HUES6 (cell line): ENCODE data around the gene CKAP5.

ENCODE experiments used
- H3K27ac ChIP-seq: 2 replicates; pipeline ENCODE4 v1.7.0; 2013; ENCODE audit warnings: low read depth, mild to moderate bottlenecking, low read length, inconsistent platforms
- H3K27me3 ChIP-seq: 2 replicates; pipeline ENCODE4 v1.6.1; 2013; ENCODE audit warnings: low read length; ENCODE audit not compliant: control insufficient read depth, insufficient read depth
- H3K36me3 ChIP-seq: 2 replicates; pipeline ENCODE4 v1.6.1; 2013; ENCODE audit warnings: low read length; ENCODE audit not compliant: control insufficient read depth, insufficient read depth
- H3K4me1 ChIP-seq: 2 replicates; pipeline ENCODE4 v1.6.1; 2013; ENCODE audit warnings: low read length; ENCODE audit not compliant: control insufficient read depth, insufficient read depth
- H3K4me3 ChIP-seq: 2 replicates; pipeline ENCODE4 v1.5.1; 2013; ENCODE audit warnings: low read depth, low read length
- H3K9ac ChIP-seq: one replicate; pipeline ENCODE4 v1.6.1; 2013; ENCODE audit warnings: mild to moderate bottlenecking, low read length
- H3K9me3 ChIP-seq: 2 replicates; pipeline ENCODE4 v1.6.1; 2013; ENCODE audit warnings: low read depth, low read length; ENCODE audit not compliant: control insufficient read depth, insufficient read depth

The CKAP5 gene

GRCh38 chr11:46727952-46728658 is 118.0 kb downstream of the CKAP5 start:
- H3K9me3 ChIP-seq = no peaks in the 10 kb centered on the region
- no peak overlapping the region for H3K4me3 ChIP-seq
- no peak overlapping the region for H3K9ac ChIP-seq
- H3K27ac ChIP-seq = no peak overlapping the region
- no peaks in the 10 kb centered on the region for H3K27me3 ChIP-seq
- H3K36me3 ChIP-seq = no peaks in the 10 kb centered on the region
- peaks cover 6% of the 10 kb centered on the region; the same call in 1 of the 2 replicates for H3K4me1 ChIP-seq

- no peak overlapping the region for H3K9ac ChIP-seq
- H3K9me3 ChIP-seq = no peaks in the 10 kb centered on the region
- no peak overlapping the region for H3K27ac ChIP-seq
- no peaks in the 10 kb centered on the region for H3K36me3 ChIP-seq
- no peak overlapping the region for H3K4me3 ChIP-seq
- H3K4me1 ChIP-seq = peaks cover 6% of the 10 kb centered on the region; the same call in 1 of the 2 replicates
- H3K27me3 ChIP-seq = no peaks in the 10 kb centered on the region
Observed at GRCh38 chr11:46726206-46726862, 119.7 kb downstream of the CKAP5 start.

GRCh38 chr11:46725338-46726205 is 120.5 kb downstream of the CKAP5 start:
- Histone ChIP-seq H3K36me3 (no peaks in the 10 kb centered on the region), H3K9me3 (no peaks in the 10 kb centered on the region), H3K9ac (no peak overlapping the region), H3K4me3 (no peak overlapping the region), H3K27ac (no peak overlapping the region), H3K4me1 (peaks cover 6% of the 10 kb centered on the region; the same call in 1 of the 2 replicates), H3K27me3 (no peaks in the 10 kb centered on the region)

GRCh38 chr11:46724088-46724487 is 122.0 kb downstream of the CKAP5 start:
- H3K27ac ChIP-seq = no peak overlapping the region
- no peaks in the 10 kb centered on the region for H3K9me3 ChIP-seq
- H3K36me3 ChIP-seq = no peaks in the 10 kb centered on the region
- peaks cover 6% of the 10 kb centered on the region; the same call in 1 of the 2 replicates for H3K4me1 ChIP-seq
- H3K4me3 ChIP-seq = no peak overlapping the region
- H3K9ac ChIP-seq = no peak overlapping the region
- H3K27me3 ChIP-seq = no peaks in the 10 kb centered on the region

GRCh38 chr11:46723359-46723680 is 122.8 kb downstream of the CKAP5 start:
- H3K9me3 ChIP-seq = no peaks in the 10 kb centered on the region
- H3K27me3 ChIP-seq = no peaks in the 10 kb centered on the region
- H3K4me3 ChIP-seq = no peak overlapping the region
- no peak overlapping the region for H3K27ac ChIP-seq
- no peaks in the 10 kb centered on the region for H3K36me3 ChIP-seq
- H3K4me1 ChIP-seq = peaks cover 10% of the 10 kb centered on the region; the same call in 1 of the 2 replicates
- H3K9ac ChIP-seq = no peak overlapping the region

GRCh38 chr11:46722566-46723358 is 123.3 kb downstream of the CKAP5 start:
- H3K4me3 ChIP-seq = no peak overlapping the region
- no peaks in the 10 kb centered on the region for H3K27me3 ChIP-seq
- no peaks in the 10 kb centered on the region for H3K9me3 ChIP-seq
- H3K36me3 ChIP-seq = no peaks in the 10 kb centered on the region
- no peak overlapping the region for H3K9ac ChIP-seq
- H3K27ac ChIP-seq = no peak overlapping the region
- H3K4me1 ChIP-seq = peaks cover 14% of the 10 kb centered on the region

GRCh38 chr11:46721286-46721685 is 124.8 kb downstream of the CKAP5 start:
- Histone ChIP-seq H3K4me1 (peaks cover 14% of the 10 kb centered on the region), H3K4me3 (no peak overlapping the region), H3K27me3 (no peaks in the 10 kb centered on the region), H3K27ac (no peak overlapping the region), H3K36me3 (no peaks in the 10 kb centered on the region), H3K9me3 (no peaks in the 10 kb centered on the region), H3K9ac (no peak overlapping the region)

GRCh38 chr11:46719543-46720218 is 126.4 kb downstream of the CKAP5 start:
- H3K9ac ChIP-seq = no peak overlapping the region
- H3K9me3 ChIP-seq = no peaks in the 10 kb centered on the region
- no peaks in the 10 kb centered on the region for H3K27me3 ChIP-seq
- H3K4me3 ChIP-seq = no peak overlapping the region
- H3K36me3 ChIP-seq = no peaks in the 10 kb centered on the region
- peaks cover 14% of the 10 kb centered on the region for H3K4me1 ChIP-seq
- no peak overlapping the region for H3K27ac ChIP-seq

- Histone ChIP-seq H3K36me3 (no peaks in the 10 kb centered on the region), H3K4me1 (peaks cover 10% of the 10 kb centered on the region), H3K27me3 (no peaks in the 10 kb centered on the region), H3K27ac (no peak within 1 kb of the TSS), H3K9ac (no peak within 1 kb of the TSS), H3K4me3 (no peak within 1 kb of the TSS), H3K9me3 (no peaks in the 10 kb centered on the region)
Observed at GRCh38 chr11:46719048-46719542, 127.0 kb downstream of the CKAP5 start, which contains the start of gene F2. Gene F2 (plus strand): TSS chr11:46719213. CDS start chr11:46719236, 23 bp downstream.
